Right forelimb (tissue), 1 donor: ENCODE data around the gene SMIM29.
A peak's percentile ranks its signal among the peaks of the same experiment; 100 is the strongest.
"Not testable (repeated sequence)": the region's sequence is repeated elsewhere in the genome, so short reads cannot be mapped to it uniquely, and the experiment has no call there.

Experiments
- DNase-seq: peaks from one replicate; pipeline ENCODE4 v3.0.0-alpha.2; 2018

SMIM29 gene

DNA sequence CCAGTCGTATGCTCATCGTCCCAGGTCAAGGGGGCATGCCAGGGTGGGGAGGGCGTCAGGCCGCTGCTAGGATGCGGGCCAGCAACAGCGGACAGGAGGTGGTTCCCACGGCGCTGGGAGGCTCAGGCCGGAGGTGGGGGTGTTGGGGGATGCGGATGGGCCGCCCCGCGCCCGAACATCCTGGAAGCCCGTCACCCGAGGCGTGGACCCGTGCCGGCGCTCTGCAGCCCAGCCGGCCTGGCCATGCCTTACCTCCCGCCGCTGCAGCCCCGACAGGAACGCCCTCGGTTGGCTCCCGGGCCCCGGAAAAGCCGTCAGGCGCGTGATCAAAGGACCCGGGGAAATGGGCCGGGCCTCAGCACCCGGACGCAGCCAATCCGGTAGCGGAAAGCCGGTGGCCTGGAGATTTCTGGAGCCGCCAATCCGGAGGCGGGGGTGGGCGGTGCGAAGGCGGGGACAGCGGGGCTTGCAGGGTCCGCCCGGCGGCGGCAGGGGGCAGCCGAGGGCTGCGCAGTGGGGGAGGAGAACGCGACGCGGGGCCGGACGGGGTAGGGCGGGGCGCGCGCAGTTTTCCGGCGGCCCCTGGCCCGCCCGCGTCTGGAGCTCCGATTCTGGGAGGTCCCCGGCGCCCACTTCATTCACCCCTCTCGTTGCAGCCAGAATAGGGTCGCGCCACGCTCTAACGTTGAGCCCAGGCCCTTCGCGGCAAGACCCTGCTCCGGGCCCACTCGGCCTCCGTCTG lies at the start of gene SMIM29:
Gene SMIM29, minus strand, starts transcription at position 280 of the 742 bp plus-strand sequence. CDS start 1,215 bp downstream, outside the sequence.
- DNase-seq, result peak; percentile 99

DNA sequence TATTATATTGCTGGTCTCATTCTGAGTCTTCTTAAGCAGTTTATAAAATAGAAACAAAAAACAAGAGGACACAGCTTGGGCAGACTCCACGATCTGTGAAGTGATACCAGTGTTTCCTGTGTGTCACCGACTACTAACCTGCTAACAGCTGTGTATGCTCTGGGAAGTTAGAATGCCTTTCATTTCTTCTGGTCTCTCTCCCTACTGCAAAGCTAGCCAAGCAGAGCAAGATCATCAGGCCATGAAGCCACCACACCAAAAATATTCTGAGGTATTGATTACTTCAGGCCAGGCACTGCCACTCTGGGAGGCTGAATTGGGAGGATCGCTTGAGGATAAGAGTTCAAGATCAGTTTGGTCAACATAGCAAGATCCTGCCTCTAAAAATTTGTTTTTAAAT lies 46.9 kb upstream of the SMIM29 start:
- DNase-seq, result no peak

DNA sequence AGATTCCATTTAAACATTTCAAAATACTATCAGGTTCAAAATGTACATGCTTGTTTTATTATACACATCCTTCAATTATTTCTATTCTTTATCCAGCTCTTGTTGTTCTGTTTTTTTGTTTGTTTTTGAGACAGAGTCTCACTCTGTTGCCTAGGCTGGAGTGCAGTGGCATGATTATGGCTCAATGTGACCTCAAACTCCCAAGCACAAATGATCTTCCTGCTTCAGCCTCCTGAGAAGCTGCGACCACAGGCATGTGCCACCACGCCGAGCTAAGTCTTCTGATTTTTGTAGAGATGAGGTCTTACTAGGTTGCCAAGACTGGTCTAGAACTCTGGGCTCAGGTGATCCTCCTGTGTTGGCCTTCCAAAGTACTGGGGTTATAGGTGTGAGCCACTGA lies 44.1 kb upstream of the SMIM29 start:
- DNase-seq, result no peak

DNA sequence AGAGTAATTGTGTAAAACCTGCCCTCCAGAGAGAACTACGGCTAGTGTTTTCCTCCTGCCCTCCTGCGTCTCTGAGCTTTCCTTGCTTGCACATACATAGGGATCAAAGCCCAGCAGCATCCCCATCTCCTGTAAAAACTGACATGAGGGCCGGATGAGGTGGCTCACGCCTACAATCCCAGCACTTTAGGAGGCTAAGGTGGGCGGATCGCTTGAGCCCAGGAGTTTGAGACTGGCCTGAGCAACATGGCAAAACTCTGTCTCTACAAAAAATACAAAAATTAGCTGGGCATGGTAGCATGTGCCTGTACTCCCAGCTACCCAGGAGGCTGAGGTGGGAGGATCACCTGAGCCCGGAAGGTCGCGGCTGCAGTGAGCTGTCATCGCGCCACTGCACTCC lies 40.3 kb upstream of the SMIM29 start:
- DNase-seq, result no peak

DNA sequence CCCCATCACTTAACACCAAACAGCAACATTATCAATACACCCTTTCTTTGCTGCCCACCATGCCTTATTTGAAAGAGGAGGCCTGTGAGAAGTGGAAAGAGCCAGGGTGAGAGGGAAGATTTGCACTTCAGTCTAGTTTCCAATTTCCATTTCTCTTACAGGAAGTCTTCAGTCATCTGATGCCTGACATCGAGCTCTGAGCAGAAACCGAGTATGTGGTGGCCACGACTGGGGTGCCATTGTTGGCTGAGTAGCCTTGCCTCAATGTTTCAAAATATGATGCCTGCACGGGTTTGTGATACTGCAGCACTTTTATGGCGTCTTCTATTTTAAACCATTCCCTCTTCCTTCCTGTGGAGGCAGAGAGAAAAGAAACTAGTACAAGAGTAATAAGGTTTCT lies 39.8 kb upstream of the SMIM29 start:
- DNase-seq, result no peak

DNA sequence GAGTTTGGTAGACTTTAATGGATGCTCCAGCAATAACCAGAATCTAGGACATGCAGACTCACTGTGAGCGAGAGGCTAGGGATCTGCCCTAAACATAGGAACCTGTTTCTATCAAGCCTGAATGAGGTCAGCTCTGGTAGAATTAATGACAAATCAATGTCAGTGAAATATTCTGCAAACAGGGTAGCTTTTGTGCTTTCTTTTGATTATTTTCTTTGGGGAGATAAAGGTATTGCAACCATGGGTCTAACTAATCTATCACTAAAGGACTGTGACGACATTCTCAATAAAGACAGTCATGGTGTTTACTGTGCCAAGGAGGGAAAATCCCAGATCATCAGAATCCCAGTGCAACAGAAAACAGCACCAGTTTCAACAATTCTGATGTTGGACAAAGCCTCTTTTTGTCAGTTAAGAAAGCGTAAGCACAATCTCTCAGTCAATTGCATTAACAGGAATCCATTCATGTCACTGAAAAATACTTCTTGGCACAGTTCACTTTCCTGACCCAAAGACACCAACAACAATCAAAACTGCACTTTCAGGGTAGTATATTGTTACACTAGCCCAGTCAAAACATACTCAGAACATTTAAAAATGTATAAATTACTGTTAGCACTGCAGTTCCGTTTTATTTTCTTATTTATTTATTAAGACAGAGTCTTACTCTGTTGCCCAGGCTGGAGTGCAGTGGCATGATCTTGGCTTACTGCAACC lies 36.8 kb upstream of the SMIM29 start:
- DNase-seq, result no peak

DNA sequence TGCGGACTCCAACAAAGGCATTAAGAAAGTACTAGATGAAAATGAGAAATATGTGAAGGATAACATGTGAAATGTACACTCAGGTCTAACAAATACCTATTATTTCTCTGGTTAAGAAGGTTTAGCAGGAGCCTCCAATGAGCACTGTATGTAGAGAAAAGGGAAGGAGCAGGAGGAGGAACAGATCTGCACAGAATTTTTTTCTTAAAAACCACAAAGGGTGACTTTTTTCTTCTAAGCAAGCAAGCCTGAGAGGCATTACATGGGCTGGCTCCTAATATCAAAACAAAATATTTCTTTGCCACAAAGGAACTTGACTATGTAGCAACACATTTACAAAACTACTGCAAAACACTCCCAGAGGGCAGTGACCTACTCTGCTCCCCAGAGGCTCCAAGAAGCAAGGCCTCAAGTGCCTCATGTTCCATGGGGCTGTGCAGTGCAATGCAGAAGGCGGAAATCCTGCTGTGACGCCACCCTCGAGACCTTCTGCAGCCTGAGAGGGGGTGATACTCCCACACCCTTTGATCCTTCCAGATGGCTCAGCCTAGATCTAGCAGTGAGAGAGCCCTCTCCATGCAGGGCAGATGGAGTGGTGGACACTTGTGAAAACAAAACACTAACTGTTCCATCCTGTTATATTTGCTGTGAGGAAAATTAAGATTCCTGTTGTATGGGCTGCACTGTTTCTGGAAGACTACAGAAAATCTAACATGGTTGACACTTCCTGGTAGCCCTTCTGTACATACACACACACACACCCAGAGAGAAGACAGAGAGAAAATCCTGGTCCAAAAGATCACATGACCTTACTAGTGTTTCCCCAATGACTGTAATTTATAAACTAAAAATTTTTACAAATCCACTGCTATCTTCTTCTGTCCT lies 36.0 kb upstream of the SMIM29 start:
- DNase-seq, result no peak

DNA sequence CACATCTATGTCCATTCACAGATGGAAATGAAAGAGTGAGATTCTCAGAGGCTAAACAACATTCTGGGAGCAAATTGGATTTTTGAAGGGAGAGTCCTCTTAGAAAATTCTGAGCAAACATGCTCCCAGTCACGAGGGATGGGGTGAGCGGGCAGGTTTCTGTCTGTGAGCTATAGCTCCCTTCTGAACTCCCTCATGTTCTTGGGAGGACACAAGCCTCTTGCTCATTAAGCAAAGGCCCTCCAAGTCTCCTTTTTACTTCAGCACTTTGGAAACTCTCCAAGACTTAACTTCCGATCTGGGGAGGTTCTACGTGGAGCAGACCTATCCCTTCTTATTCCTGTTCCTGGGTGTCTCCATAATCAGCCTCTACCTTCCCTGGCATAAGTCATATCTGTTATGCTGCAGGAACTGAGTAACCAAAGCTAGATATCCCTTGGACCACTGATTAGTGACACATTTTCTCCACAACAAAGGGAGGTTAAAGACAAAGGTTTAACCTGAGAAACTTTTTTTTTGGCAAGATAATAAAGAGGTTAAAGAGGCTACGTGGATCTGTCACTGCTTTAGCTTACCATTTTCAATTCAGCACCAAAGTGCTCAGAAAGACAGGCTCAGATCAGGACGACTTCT lies 33.0 kb upstream of the SMIM29 start:
- no peak for DNase-seq

DNA sequence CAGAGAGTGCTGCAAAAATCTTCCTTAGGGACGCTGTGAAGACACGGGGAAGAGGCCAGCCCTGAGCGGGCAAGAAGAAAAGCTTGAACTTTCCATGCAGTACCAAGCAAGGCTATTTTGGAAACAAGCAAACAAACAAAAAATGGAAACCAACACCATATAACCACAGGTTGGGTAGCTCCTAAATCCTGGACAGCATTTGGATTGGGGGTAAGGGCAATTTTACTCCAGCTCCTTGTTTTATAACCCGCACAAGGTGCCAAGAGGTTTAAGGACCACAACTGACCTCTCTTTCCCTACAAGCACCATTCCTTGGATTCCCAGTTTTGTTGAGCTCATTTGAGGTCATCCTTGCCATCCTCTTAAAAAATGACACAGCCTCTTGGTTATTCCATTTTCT lies 31.4 kb upstream of the SMIM29 start:
- DNase-seq, result no peak

DNA sequence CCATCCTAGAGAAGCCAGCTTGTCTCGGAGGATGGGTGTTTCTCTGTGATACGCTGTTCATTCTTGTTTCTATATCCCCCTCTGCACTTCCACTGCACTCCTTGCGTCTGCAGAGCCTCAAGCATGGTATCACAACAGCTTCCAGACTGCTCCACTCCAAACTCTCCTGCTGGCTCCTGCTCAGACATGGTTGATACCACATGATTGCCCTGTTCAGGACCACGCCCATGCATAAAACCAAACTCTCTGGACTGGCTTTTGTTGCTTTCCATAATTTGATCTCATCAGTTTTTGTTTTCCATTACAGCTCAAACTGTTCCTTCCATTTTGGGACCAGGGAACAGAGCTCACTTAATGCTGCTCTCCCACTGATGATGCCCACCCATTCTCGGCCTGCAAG lies 30.0 kb upstream of the SMIM29 start:
- DNase-seq, result no peak

DNA sequence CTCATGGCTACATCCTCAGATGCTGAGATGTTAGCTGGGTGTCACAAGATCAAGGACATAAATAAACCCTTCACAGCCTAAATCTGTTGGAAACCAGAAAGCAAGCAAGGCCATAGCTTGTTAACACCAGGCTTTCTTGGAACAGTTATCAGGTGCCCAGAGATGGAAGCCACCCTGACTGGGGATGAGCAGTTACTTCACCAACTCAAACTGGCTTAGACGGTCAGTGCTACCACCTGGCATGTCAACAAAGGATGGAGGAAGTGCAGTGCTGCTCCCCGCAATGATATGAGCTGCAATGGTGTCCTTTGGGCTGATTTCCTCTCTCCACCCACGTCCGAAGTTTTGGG lies 28.9 kb upstream of the SMIM29 start:
- DNase-seq, result no peak

DNA sequence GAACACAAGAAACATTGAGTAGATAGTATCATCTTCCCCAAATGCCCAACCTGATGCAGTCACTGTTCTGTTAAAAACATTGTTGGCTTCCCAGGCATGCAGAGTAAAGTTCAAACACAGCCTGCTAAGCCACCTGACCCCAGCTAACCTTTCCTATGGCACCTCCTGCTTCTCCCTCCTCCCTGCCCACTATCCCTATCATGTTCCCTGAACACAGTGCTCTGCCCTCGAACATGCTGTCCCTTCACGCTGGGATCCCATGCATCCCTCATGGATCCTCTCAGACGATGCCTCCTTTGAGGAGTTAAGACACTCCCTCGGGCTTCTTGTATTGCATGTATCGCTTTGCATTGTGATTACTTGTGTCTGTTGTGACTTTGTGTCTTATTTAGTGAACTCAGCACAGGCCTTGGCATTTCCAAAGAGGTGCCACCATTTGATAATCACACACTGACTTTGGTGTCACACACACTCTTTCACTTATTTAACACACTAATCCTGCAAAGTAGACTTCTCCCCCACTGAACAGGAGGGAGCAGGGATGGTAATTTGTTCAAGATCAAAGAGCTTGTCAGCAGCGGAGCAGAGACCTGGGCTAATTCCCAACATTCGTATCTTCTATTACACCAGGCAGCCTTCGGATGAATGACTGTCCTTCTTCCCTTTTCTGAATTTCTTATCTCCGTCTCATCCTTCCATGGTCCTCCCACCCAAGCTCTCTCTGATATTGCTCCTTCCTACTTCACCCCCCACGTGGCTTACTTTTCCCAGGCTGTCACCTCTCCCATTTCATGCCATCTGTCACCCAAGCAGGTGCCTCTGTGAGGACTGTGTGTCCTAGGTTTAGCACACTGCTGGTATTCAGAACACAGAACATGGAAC lies 28.3 kb upstream of the SMIM29 start:
- DNase-seq, result no peak

DNA sequence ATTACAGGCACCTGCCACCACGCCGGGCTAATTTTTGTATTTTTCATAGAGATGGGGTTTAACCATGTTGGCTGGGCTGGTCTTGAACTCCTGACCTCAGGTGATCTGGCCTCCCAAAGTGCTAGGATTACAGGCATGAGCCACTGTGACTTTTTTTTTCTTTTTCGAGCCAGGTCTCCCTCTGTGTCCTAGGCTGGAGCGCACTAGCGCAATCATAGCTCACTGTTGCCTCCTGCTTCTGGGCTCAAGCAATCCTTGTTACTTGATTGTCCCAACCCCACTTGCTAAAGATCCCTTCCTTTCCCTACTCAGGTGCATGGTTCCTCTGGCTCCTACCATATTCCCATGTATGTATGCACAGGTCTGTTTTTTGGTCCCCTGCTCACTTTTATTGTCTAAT lies 27.4 kb upstream of the SMIM29 start:
- DNase-seq, result no peak

DNA sequence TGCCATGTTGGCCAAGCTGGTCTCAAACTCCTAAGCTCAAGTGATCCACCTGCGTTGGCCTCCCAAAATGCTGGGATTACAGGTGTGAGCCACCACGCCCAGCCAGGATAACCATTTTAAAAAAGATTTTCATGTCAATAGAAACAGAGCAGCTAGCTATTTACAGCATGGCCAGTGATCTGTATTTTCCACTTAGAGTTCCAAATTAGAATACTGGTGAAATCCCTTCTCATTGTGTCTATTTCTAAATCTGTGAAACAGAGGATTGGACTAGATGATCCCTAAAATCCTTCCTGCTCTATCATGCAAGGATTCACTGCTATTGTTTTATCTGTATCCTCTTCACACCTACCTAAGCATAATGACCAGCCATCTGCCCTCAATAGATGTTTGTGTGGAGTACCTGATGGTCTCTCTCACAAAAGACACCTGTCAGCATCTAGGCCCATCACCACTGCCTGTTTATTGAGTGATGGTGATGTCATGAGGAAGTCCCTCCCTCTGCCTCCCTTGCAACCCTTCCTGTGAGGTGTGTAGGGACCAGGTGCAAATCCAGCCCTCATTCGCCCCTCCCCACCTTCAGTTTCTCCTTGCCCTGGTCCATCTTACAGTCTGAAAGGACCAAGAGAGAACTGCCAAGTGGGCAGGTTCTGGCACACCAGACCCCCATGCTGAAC lies 26.5 kb upstream of the SMIM29 start:
- DNase-seq, result no peak

DNA sequence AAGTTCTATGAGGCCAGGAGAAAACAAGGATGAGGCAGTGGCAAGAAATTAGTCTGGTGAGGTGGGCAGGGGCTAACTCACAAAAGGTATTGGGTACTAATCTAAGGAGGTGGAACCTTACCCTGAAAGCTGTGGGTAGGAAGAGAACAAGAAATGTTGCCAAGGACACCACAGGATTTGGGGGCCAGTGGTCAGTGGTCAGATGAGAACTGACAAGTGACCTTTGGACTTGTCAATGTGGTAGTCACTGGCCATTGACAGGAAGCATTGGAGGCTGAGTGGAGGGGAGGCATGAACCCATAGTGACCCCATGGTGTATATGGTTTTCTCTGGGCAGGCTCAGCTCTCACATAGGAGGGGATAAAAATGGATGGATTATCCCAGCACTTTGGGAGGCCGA lies 25.3 kb upstream of the SMIM29 start:
- DNase-seq, result no peak

DNA sequence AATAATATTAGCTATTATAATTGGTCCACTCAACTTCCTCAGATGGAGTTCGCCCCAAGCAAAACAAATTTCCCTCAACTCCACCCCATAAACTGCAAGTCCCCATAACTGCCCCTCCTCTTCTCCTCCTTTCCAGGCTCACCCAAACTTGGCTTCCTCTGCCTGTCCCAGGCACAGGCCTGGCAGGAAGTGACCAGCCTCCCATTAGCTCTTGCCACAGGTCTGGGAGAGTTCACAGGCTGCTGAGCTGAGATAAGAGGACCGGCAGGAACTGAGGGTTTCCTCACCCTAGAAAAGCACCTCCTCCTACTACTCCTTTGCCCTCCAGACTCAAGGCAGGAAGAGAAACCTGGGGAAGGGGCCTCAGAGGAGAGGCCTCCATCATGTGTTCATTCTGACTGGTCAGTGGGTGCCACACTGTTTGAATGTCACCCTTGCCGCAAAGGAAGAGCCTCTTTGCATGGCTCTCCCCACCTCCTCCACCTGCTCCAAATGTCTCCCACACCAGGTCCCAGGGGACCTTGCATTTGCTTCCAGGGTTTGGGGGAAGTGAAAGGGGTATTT lies 24.5 kb upstream of the SMIM29 start:
- no peak for DNase-seq

DNA sequence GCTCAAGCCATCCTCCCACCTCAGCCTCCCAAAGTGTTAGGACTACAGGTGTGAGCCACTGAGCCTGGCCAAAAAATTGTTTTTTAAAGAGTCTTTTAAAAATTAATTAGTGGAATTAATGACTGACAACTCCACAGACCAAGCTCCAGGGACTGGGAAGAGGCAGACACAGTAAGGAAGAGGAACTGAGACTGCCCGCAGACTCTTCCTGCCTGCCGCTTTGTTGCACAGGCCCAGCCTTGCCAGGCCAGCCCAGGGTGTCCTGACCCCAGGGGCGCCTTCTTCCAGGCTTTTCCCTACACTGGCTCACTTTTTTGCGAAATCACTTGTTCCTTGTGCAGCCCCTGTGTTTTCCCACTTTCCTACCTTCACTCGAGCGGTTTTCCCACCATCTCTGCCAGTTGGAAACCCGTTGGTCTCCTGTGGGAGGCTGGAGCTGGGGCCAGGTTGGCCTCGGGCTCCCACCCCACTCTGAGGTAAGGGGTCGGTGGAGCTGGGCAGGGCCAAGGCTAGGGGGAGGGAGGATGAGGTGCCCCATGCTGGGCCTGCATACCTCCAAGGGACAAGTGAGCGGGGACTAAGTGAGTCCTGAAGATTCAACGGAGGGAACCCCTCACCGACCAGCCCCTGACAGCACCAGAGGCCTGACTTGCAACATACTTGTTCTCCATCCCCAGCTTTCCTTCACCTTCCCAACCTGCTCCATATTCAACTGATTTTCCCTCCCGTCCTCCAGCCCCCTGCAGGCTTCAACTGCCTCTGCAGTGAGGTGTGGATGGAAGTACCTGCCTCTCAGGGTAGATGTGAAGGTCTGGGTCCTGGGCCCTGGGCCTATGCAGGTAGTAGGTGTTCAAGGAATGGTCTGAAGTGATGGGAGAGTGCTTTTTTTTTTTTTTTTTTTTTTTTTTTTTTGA lies 23.5 kb upstream of the SMIM29 start:
- DNase-seq, result no peak

DNA sequence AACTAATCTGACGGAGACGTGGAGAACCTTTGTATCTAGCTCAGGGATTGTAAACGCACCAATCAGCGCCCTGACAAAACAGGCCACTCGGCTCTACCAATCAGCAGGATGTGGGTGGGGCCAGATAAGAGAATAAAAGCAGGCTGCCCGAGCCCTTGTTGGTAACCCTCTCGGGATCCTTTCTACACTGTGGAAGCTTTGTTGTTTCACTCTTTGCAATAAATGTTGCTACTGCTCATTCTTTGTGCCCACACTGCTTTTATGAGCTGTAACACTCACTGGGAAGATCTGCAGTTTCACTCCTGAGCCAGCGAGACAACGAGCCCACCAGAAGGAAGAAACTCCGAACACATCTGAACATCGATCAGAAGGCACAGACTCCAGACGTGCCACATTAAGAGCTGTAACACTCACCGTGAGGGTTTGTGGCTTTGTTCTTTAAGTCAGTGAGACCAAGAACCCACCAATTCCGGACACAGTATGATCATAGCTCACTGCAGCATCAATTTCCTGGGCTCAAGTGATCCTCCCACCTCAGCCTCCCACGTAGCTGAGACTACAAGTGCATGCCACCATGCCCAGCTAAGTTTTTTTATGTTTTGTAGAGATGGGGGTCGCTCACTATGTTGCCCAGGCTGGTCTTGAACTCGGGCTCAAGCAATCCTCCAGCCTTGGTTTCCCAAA lies 21.0 kb upstream of the SMIM29 start:
- not testable (repeated sequence) for DNase-seq

DNA sequence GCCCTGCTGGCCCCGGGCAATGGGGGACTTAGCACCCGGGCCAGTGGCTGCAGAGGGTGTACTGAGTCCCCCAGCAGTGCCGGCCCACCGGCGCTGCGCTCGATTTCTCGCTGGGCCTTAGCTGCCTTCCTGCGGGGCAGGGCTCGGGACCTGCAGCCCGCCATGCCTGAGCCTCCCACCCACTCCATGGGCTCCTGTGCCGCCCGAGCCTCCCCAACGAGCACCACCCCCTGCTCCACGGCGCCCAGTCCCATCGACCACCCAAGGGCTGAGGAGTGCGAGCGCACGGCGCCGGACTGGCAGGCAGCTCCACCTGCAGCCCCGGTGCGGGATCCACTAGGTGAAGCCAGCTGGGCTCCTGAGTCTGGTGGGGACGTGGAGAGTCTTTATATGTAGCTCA lies 20.3 kb upstream of the SMIM29 start:
- DNase-seq, result not testable (repeated sequence)
